Esophagus squamous epithelium (tissue), 4 donors: ENCODE results near the gene COX7A2.

Experiments used
- POLR2A ChIP-seq, 4 donors: fragments of 450-650 bp; IDR thresholded peaks; one replicate each; pipeline ENCODE4 v1.6.1; 2017; ENCODE audit warnings: antibody characterized with exemption in 4 of 4, mild to moderate bottlenecking in 4 of 4, moderate library complexity in 3 of 4
- TF ChIP-seq, protein P1 (sequence below), 6 experiments: fragments of 450-650 bp in 4 of 6; fragments of 200-600 bp in 2 of 6; sonication (generic) in 2 of 6; IDR thresholded peaks; one replicate each; pipeline ENCODE4 v1.5.1; 2016 to 2019; ENCODE audit warnings: antibody characterized with exemption in 6 of 6, mild to moderate bottlenecking in 4 of 6, moderate library complexity in 4 of 6

DNA sequence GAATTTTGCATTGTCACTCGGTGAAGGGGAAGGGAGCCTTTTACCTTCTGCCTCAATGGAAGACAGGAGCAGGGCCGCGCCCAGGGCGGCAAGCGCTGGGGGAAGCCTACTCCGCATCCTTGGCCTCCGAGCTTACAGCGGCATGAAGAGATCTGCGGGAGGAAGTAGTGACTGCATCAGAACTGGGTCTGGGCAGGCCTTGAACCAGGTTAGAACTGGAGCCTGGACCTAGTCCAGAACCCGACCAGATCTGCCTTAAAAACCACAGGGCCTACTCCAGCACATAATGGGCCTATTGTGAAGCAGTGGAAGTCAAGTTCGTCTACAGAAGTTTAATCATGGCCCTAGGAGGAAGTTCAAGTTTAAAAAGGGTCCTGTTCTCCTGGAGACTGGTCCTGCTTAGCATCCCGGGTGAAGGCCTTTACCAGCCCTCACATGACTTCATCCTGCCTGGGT is 40.9 kb downstream of the COX7A2 start:
- TF ChIP-seq, protein P1, sequence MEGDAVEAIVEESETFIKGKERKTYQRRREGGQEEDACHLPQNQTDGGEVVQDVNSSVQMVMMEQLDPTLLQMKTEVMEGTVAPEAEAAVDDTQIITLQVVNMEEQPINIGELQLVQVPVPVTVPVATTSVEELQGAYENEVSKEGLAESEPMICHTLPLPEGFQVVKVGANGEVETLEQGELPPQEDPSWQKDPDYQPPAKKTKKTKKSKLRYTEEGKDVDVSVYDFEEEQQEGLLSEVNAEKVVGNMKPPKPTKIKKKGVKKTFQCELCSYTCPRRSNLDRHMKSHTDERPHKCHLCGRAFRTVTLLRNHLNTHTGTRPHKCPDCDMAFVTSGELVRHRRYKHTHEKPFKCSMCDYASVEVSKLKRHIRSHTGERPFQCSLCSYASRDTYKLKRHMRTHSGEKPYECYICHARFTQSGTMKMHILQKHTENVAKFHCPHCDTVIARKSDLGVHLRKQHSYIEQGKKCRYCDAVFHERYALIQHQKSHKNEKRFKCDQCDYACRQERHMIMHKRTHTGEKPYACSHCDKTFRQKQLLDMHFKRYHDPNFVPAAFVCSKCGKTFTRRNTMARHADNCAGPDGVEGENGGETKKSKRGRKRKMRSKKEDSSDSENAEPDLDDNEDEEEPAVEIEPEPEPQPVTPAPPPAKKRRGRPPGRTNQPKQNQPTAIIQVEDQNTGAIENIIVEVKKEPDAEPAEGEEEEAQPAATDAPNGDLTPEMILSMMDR (IDR thresholded peaks at IDR 0.05) = no peak
- no peak for TF ChIP-seq POLR2A (IDR thresholded peaks at IDR 0.05)
